ENCODE data around the gene HPSE2. TPM values are rescaled to one million over a fixed set of nuclear protein-coding genes. Genes with fewer than 3 reads are reported as not detected.

The HPSE2 gene
- total RNA-seq, 1 experiment from 2014 or later = 0.05 TPM

DNA sequence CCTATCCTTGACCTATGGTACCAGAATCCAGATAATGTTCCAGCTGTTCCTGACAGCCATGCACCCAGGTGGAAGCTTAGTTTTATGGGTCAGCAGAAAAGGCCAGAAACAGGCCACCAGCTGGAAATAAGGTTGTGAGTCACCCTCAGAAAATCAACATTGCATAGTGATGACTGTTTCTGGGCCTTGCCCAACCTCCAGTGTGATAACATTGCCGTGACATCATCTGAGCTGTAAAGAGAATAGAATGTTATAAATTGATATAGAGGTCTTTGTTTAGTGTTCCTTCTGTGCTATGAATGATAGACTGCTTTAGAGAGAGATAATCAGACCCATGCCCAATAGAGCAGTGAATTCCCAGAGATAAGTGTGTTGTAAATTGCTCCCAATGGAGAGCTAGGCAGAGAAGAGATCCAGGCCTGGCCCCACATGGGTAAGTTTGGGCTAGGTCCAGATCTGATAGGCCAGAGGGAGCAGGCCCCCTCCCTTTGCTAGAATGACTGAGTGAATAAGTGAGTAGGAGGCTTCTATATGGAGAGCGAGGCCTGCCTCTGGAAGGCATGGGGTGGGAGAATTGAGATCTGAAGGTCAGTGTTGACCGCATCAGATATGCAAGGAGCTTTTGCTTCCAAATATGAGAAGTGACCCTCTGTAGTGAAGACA lies 774.7 kb downstream of the HPSE2 start (continued):
- TF ChIP-seq SP1 (IDR thresholded peaks at IDR 0.05; ENCODE audit: low read depth) (peak; percentile 93), ZNF274 (IDR thresholded peaks at IDR 0.05; ENCODE audit: low read depth, low read length) (no peak), FOSL1 (IDR thresholded peaks at IDR 0.05; ENCODE audit: low read depth) (peak; percentile 99), EGR1 (IDR thresholded peaks at IDR 0.05; ENCODE audit: low read depth) (0 out of 2 replicates have a peak, but pooled peaks have one; percentile 13), ZFX (IDR thresholded peaks at IDR 0.05) (peak; percentile 26; the same call in 1 of the 2 replicates)

DNA sequence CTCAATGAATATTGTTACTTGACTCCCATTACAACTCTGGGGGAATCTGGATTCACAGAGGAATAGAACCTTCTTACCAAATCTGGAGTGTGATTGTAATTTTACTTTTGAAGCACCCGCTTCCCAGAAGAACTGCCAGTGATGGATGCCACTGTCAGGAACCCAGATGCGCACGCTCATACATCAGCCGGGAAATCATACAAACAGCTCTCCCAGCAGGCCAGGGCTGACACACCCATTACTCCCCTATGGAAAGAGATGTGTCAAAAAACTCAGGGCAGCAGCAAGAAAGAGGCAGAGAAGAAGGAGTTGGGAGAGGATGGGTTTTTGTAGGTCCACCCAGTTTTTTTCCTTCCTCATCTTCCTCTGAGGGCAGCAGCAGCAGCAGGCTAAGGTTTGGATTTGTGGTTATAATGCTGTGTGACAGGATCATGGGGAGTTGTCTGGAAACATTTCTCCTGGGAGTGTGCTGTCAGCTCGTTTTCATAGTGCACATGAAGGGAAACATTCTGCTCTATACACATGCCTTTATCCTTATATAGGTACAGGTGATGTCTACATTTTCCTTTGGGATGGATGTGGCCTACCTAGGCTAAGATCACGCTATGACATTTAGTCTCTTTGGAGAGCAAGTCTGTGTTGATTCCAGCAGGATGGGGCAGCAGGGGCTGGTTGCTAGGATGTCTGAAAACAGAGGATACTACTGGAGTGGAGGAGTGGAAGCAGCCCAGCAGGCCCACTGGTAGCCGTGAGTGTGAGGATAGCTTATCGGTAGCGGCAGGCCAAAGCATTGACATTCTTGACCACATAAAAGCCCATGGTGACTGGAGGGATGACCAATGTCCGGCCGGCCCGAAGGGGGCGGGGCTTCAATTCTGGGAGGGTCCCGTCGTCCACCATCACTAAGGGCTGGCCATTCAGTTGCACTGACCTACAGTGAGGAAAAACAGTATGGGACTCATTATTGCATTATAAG lies 776.6 kb downstream of the HPSE2 start:
- peaks cover 11 to 14% of the 10 kb centered on the region in 2 experiments for H3K4me1 ChIP-seq (ENCODE audit: control insufficient read depth in 1 of 2, insufficient read depth in 2 of 2, low read length in 2 of 2)
- H3K27me3 ChIP-seq (ENCODE audit: insufficient read depth, low read length) = no peaks in the 10 kb centered on the region; the same call in 1 of the 2 replicates
- H4K20me1 ChIP-seq (ENCODE audit: insufficient read depth) = no peaks in the 10 kb centered on the region
- no peak overlapping the region for H3K4me2 ChIP-seq (ENCODE audit: low read length)
- H3K36me3 ChIP-seq (ENCODE audit: control insufficient read depth in 1 of 2, insufficient read depth in 2 of 2, low read length in 2 of 2) = no peaks in the 10 kb centered on the region
- H3K79me2 ChIP-seq (ENCODE audit: insufficient read depth, low read length) = no peaks in the 10 kb centered on the region
- ATAC-seq (no peak), DNase-seq (ENCODE audit: low read depth, low spot score) (no peak)
- ChIA-PET CTCF (interaction anchor here (1.2 kb wide), 1 partner anchor 8 kb away, joined by 5 read pairs; no protein-coding TSS in a partner anchor), POLR2A (no interaction called here), RAD21 (ENCODE audit: low non-redundant PET in 1 of 2, low total read pairs in 2 of 2, uncharacterized antibody in 2 of 2, unreplicated experiment in 2 of 2) (no interaction called here)
- TF ChIP-seq FOSL1 (IDR thresholded peaks at IDR 0.05; ENCODE audit: low read depth) (no peak), ZFX (IDR thresholded peaks at IDR 0.05) (no peak), ZNF274 (IDR thresholded peaks at IDR 0.05; ENCODE audit: low read depth, low read length) (no peak), EZH2 (IDR thresholded peaks at IDR 0.05) (no peak), CEBPB (IDR thresholded peaks at IDR 0.05; ENCODE audit: low read depth) (no peak), CBX3 (IDR thresholded peaks at IDR 0.05; ENCODE audit: low read depth) (no peak), POLR2A (IDR thresholded peaks at IDR 0.05; ENCODE audit: borderline replicate concordance, extremely low read depth, insufficient read depth, insufficient read length) (no peak), CTCF (IDR thresholded peaks at IDR 0.05 in 2 of 3, conservative IDR thresholded peaks at IDR 0.05 in 1 of 3; ENCODE audit: borderline replicate concordance in 1 of 3, insufficient read depth in 1 of 3, low read depth in 2 of 3, low read length in 2 of 3) (no peak), YY1 (IDR thresholded peaks at IDR 0.05; ENCODE audit: extremely low read depth, insufficient replicate concordance, low read depth, low read length) (no peak), REST (IDR thresholded peaks at IDR 0.05; ENCODE audit: low read depth) (no peak), SIN3A (IDR thresholded peaks at IDR 0.05; ENCODE audit: low read depth) (no peak), SP1 (IDR thresholded peaks at IDR 0.05; ENCODE audit: low read depth) (no peak), EGR1 (IDR thresholded peaks at IDR 0.05; ENCODE audit: low read depth) (no peak), TCF7L2 (IDR thresholded peaks at IDR 0.05; ENCODE audit: borderline replicate concordance, extremely low read depth, insufficient read depth, insufficient read length) (no peak), RAD21 (IDR thresholded peaks at IDR 0.05; ENCODE audit: low read depth) (no peak)
- TF ChIP-seq, protein P1, sequence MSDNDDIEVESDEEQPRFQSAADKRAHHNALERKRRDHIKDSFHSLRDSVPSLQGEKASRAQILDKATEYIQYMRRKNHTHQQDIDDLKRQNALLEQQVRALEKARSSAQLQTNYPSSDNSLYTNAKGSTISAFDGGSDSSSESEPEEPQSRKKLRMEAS (IDR thresholded peaks at IDR 0.05) = no peak
- BruUV-seq (replicated peaks) = no TSS peak
- H3K27ac ChIP-seq (ENCODE audit: low read depth, low read length) = no peak overlapping the region
- no peak overlapping the region for H3K4me3 ChIP-seq (replicated peaks in 1 of 2; ENCODE audit: low read depth in 1 of 2, low read length in 2 of 2)
- no peaks in the 10 kb centered on the region for H3K9me2 ChIP-seq (ENCODE audit: insufficient read depth)
- no peaks in the 10 kb centered on the region for H3K9me3 ChIP-seq (ENCODE audit: control insufficient read depth in 1 of 2, insufficient read depth in 1 of 2, low read depth in 1 of 2, low read length in 2 of 2)
- no peak overlapping the region for H2AFZ ChIP-seq (ENCODE audit: low read depth, low read length, poor library complexity, severe bottlenecking)
- intact Hi-C loops (cut with micrococcal nuclease) = no loop called here
- H3K9ac ChIP-seq (ENCODE audit: low read length) = no peak overlapping the region

Data from HCT116 (cell line).